Mesendoderm (in vitro differentiated cells): ENCODE measurements around the gene CLDN22.
"Not testable (repeated sequence)": the region's sequence is repeated elsewhere in the genome, so short reads cannot be mapped to it uniquely, and the experiment has no call there.

Experiments used
- DNase-seq: peaks from one replicate; pipeline ENCODE4 v3.0.0; 2013
- H2AK5ac ChIP-seq: 2 replicates; pipeline ENCODE4 v1.6.1; 2013; ENCODE audit warnings: low read length, inconsistent platforms
- H2BK120ac ChIP-seq: 2 replicates; pipeline ENCODE4 v1.6.1; 2013; ENCODE audit warnings: low read depth, mild to moderate bottlenecking, low read length, moderate library complexity, mixed read lengths
- H2BK15ac ChIP-seq: replicated peaks from 2 replicates; pipeline ENCODE4 v1.6.1; 2013; ENCODE audit warnings: low read depth, mild to moderate bottlenecking, moderate library complexity
- H2BK5ac ChIP-seq: 2 replicates; pipeline ENCODE4 v1.6.1; 2013; ENCODE audit warnings: low read length, inconsistent platforms
- H3K18ac ChIP-seq: 2 replicates; pipeline ENCODE4 v1.6.1; 2013; ENCODE audit warnings: mild to moderate bottlenecking, low read length, mixed read lengths
- H3K23ac ChIP-seq: one replicate; pipeline ENCODE4 v1.6.1; 2013; ENCODE audit warnings: low read length
- H3K27ac ChIP-seq: 2 replicates; pipeline ENCODE4 v1.5.1; 2013; ENCODE audit warnings: low read depth, mild to moderate bottlenecking, inconsistent platforms, low read length, moderate library complexity
- H3K27me3 ChIP-seq: 2 replicates; pipeline ENCODE4 v1.6.1; 2013; ENCODE audit warnings: low read length, control low read depth, mild to moderate bottlenecking, inconsistent platforms; ENCODE audit not compliant: insufficient read depth, poor library complexity
- H3K36me3 ChIP-seq: 2 replicates; pipeline ENCODE4 v1.6.1; 2013; ENCODE audit warnings: low read length, inconsistent platforms; ENCODE audit not compliant: control insufficient read depth, insufficient read depth
- H3K4ac ChIP-seq: one replicate; pipeline ENCODE4 v1.6.1; 2013; ENCODE audit warnings: low read depth, mild to moderate bottlenecking, low read length, moderate library complexity
- H3K4me1 ChIP-seq: 2 replicates; pipeline ENCODE4 v1.6.1; 2013; ENCODE audit warnings: low read depth, low read length, inconsistent platforms; ENCODE audit not compliant: control insufficient read depth
- H3K4me2 ChIP-seq: 2 replicates; pipeline ENCODE4 v1.6.1; 2013; ENCODE audit warnings: low read length
- H3K4me3 ChIP-seq: 2 replicates; pipeline ENCODE4 v1.5.1; 2013; ENCODE audit warnings: mild to moderate bottlenecking, low read length
- H3K56ac ChIP-seq: one replicate; pipeline ENCODE4 v1.6.1; 2013; ENCODE audit warnings: low read length
- H3K79me1 ChIP-seq: 2 replicates; pipeline ENCODE4 v1.6.1; 2013; ENCODE audit warnings: low read length, inconsistent platforms
- H3K79me2 ChIP-seq: 2 replicates; pipeline ENCODE4 v1.6.1; 2013; ENCODE audit warnings: mild to moderate bottlenecking, low read length; ENCODE audit not compliant: control insufficient read depth, insufficient read depth
- H3K9ac ChIP-seq: 2 replicates; pipeline ENCODE4 v1.6.1; 2013; ENCODE audit warnings: low read length, inconsistent platforms
- H4K5ac ChIP-seq: one replicate; pipeline ENCODE4 v1.6.1; 2013; ENCODE audit warnings: low read length
- H4K8ac ChIP-seq: one replicate; pipeline ENCODE4 v1.6.1; 2013; ENCODE audit warnings: low read depth, mild to moderate bottlenecking, control low read depth, low read length, moderate library complexity
- WGBS: extraction: QIAGEN DNeasy Blood & Tissue Kit; methylation state at CpG from one replicate; pipeline ENCODE4 v1.1.7; 2013; ENCODE audit warnings: low lambda C conversion rate, missing lambda C conversion rate; ENCODE audit not compliant: insufficient coverage; ENCODE audit errors: extremely low coverage; 5-methylcytosine and 5-hydroxymethylcytosine counted together

The CLDN22 gene

GRCh38 chr4:183329954-183330742 is 10.1 kb upstream of the CLDN22 start:
- H3K4me1 ChIP-seq, result peaks cover 2% of the 10 kb centered on the region
- H3K18ac ChIP-seq, result no peak overlapping the region
- H3K79me2 ChIP-seq, result no peaks in the 10 kb centered on the region
- no peak overlapping the region for H4K5ac ChIP-seq
- no CpG with 5 or more reads among the region's 10 CpGs for WGBS
- peak; percentile 39 for DNase-seq
- H3K79me1 ChIP-seq, result no peaks in the 10 kb centered on the region
- no peak overlapping the region for H3K4me3 ChIP-seq
- H3K56ac ChIP-seq, result peak overlapping the region; percentile 68
- peak overlapping the region; percentile 67 for H2BK5ac ChIP-seq
- H3K23ac ChIP-seq, result no peak overlapping the region
- H3K4ac ChIP-seq, result no peak overlapping the region
- H2BK15ac ChIP-seq, result no peak overlapping the region
- H3K27ac ChIP-seq, result peak overlapping the region; percentile 19
- no peak overlapping the region for H3K9ac ChIP-seq
- no peaks in the 10 kb centered on the region for H3K27me3 ChIP-seq
- H3K36me3 ChIP-seq, result no peaks in the 10 kb centered on the region
- H3K4me2 ChIP-seq, result no peak overlapping the region
- no peak overlapping the region for H4K8ac ChIP-seq
- no peak overlapping the region for H2BK120ac ChIP-seq
- H2AK5ac ChIP-seq, result no peak overlapping the region

- H3K27ac ChIP-seq, result peak overlapping the region; percentile 26
- no CpG with 5 or more reads among the region's 6 CpGs for WGBS
Measured at GRCh38 chr4:183329244-183329643, 9.2 kb upstream of the CLDN22 start.

GRCh38 chr4:183328832-183329231 is 8.8 kb upstream of the CLDN22 start:
- Histone ChIP-seq H3K36me3 (no peaks in the 10 kb centered on the region), H2BK120ac (no peak overlapping the region), H3K27me3 (no peaks in the 10 kb centered on the region), H2BK15ac (no peak overlapping the region), H3K4ac (no peak overlapping the region), H3K79me1 (no peaks in the 10 kb centered on the region), H3K18ac (no peak overlapping the region), H4K5ac (no peak overlapping the region), H3K4me3 (no peak overlapping the region), H3K27ac (no peak overlapping the region), H3K79me2 (no peaks in the 10 kb centered on the region), H3K56ac (no peak overlapping the region), H3K23ac (no peak overlapping the region), H2AK5ac (no peak overlapping the region), H2BK5ac (no peak overlapping the region), H3K9ac (no peak overlapping the region), H3K4me1 (peaks cover 2% of the 10 kb centered on the region), H3K4me2 (no peak overlapping the region), H4K8ac (no peak overlapping the region)
- DNase-seq, result no peak
- no CpG with 5 or more reads among the region's 7 CpGs for WGBS

More at GRCh38 chr4:183329244-183329643, 9.2 kb upstream of the CLDN22 start:
- H4K8ac ChIP-seq, result no peak overlapping the region
- H2BK120ac ChIP-seq, result no peak overlapping the region
- H3K27me3 ChIP-seq, result no peaks in the 10 kb centered on the region
- H2AK5ac ChIP-seq, result no peak overlapping the region
- peaks cover 2% of the 10 kb centered on the region for H3K4me1 ChIP-seq
- no peak overlapping the region for H3K4me2 ChIP-seq
- H3K18ac ChIP-seq, result no peak overlapping the region
- H3K9ac ChIP-seq, result no peak overlapping the region
- no peak overlapping the region for H3K4me3 ChIP-seq
- H3K4ac ChIP-seq, result no peak overlapping the region
- no peaks in the 10 kb centered on the region for H3K79me2 ChIP-seq
- no peaks in the 10 kb centered on the region for H3K79me1 ChIP-seq
- no peak overlapping the region for H3K23ac ChIP-seq
- H2BK5ac ChIP-seq, result no peak overlapping the region
- no peaks in the 10 kb centered on the region for H3K36me3 ChIP-seq
- no peak for DNase-seq
- H2BK15ac ChIP-seq, result no peak overlapping the region
- H3K56ac ChIP-seq, result no peak overlapping the region
- H4K5ac ChIP-seq, result no peak overlapping the region

DNA sequence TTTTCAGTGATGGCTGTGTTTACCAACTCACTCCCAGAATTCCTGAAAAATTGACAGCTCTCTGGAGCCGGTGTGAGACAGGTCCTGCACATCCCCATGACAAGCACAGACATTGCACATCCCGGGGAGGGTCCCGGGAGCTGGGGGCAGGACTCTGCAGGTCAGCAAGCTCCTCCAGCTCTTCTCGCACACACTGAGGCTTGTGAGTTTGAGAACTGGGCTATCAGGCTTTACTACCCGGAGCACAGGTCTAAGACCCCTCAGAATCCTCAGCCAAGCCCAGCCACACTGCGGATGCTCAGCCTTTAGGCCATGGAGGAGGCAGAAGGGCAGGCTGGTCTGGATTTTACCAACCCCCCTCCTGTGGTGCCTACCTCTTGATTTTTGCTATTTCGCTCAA is 7.8 kb upstream of the CLDN22 start:
- Histone ChIP-seq H2BK120ac (no peak overlapping the region), H3K27ac (no peak overlapping the region), H3K4me1 (peaks cover 2% of the 10 kb centered on the region), H4K5ac (no peak overlapping the region), H3K36me3 (no peaks in the 10 kb centered on the region), H2BK5ac (no peak overlapping the region), H2BK15ac (no peak overlapping the region), H3K56ac (no peak overlapping the region), H3K4me3 (no peak overlapping the region), H3K79me2 (no peaks in the 10 kb centered on the region), H3K18ac (no peak overlapping the region), H4K8ac (no peak overlapping the region), H3K9ac (no peak overlapping the region), H3K27me3 (no peaks in the 10 kb centered on the region), H3K79me1 (no peaks in the 10 kb centered on the region), H3K4ac (no peak overlapping the region), H3K23ac (no peak overlapping the region), H2AK5ac (no peak overlapping the region), H3K4me2 (no peak overlapping the region)
- no CpG with 5 or more reads among the region's 7 CpGs for WGBS
- no peak for DNase-seq

DNA sequence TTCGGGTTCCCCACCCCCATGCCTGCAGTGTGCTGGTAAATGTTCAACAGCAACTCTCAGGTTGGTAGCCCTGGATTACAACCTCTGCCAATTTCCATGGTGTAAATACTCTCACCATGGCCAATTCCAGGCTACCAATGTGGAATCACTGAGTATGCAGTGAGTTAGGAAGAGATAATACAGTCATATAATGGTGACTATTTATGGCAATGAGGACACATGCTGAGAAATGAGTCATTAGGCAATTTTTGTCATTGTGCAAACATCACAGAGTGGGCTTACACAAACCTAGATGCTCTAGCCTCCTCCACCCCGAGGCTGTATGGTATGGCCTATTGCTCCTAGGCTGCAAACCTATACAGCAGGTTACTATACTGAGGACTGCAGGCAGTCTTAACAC is 6.8 kb upstream of the CLDN22 start:
- no peak overlapping the region for H3K56ac ChIP-seq
- no peak overlapping the region for H2BK15ac ChIP-seq
- H3K18ac ChIP-seq, result no peak overlapping the region
- no peak overlapping the region for H2BK5ac ChIP-seq
- H3K23ac ChIP-seq, result no peak overlapping the region
- H2AK5ac ChIP-seq, result no peak overlapping the region
- no peak for DNase-seq
- H2BK120ac ChIP-seq, result no peak overlapping the region
- no peak overlapping the region for H3K9ac ChIP-seq
- H3K79me2 ChIP-seq, result no peaks in the 10 kb centered on the region
- no peak overlapping the region for H4K5ac ChIP-seq
- no peaks in the 10 kb centered on the region for H3K27me3 ChIP-seq
- WGBS, result no CpG with 5 or more reads among the region's 2 CpGs
- H3K4me1 ChIP-seq, result peaks cover 2% of the 10 kb centered on the region
- no peak overlapping the region for H4K8ac ChIP-seq
- no peaks in the 10 kb centered on the region for H3K79me1 ChIP-seq
- H3K36me3 ChIP-seq, result no peaks in the 10 kb centered on the region
- no peak overlapping the region for H3K4ac ChIP-seq
- H3K4me3 ChIP-seq, result no peak overlapping the region
- no peak overlapping the region for H3K4me2 ChIP-seq
- no peak overlapping the region for H3K27ac ChIP-seq

GRCh38 chr4:183326387-183326786 is 6.3 kb upstream of the CLDN22 start:
- H3K4me2 ChIP-seq, H2BK5ac ChIP-seq, H2AK5ac ChIP-seq, H2BK15ac ChIP-seq, H2BK120ac ChIP-seq, H3K23ac ChIP-seq, H3K18ac ChIP-seq, H4K8ac ChIP-seq, H3K27me3 ChIP-seq, H3K79me1 ChIP-seq, H3K79me2 ChIP-seq, H3K56ac ChIP-seq, H3K9ac ChIP-seq, H4K5ac ChIP-seq, H3K36me3 ChIP-seq, DNase-seq, H3K27ac ChIP-seq, H3K4ac ChIP-seq, H3K4me3 ChIP-seq, H3K4me1 ChIP-seq: not testable (repeated sequence)
- no CpG with 5 or more reads among the region's 6 CpGs for WGBS
